Activated CD4-positive, alpha-beta memory T cell treated with anti-CD3 and anti-CD28 coated beads, Interleukin-2, amount 10 ng/mL, durations not matched to agents 7 days and 5 days (primary cell): ENCODE measurements around the gene UBA3. TPM values are rescaled to one million over a fixed set of nuclear protein-coding genes. Genes with fewer than 3 reads are reported as not detected.

ENCODE experiments used
- CTCF ChIA-PET: fragments of 350-600 bp; sonication (Branson Sonifier 250); formaldehyde crosslinking; loops from one replicate; lab custom pipeline; 2021; ENCODE audit warnings: antibody characterized with exemption, inconsistent platforms; lab: Charles Lee
- POLR2A ChIA-PET: fragments of 350-600 bp; sonication (Branson Sonifier 250); formaldehyde crosslinking; loops from one replicate; lab custom pipeline; 2021; ENCODE audit warnings: antibody characterized with exemption; lab: Charles Lee
- DNase-seq: peaks from one replicate; pipeline ENCODE4 v3.0.0-alpha.2; 2020
- H3K27ac Mint-ChIP-seq: one replicate; pipeline ENCODE4 v1.8.0; 2021; ENCODE audit warnings: mild to moderate bottlenecking, mixed read lengths
- H3K27me3 Mint-ChIP-seq: one replicate; pipeline ENCODE4 v1.8.0; 2021; ENCODE audit warnings: mixed read lengths
- H3K36me3 Mint-ChIP-seq: one replicate; pipeline ENCODE4 v1.8.0; 2021; ENCODE audit warnings: low read depth, mixed read lengths
- H3K4me1 Mint-ChIP-seq: one replicate; pipeline ENCODE4 v1.8.0; 2021; ENCODE audit warnings: mixed read lengths
- H3K4me3 Mint-ChIP-seq: one replicate; pipeline ENCODE4 v1.8.0; 2021; ENCODE audit warnings: mild to moderate bottlenecking, mixed read lengths
- H3K9me3 Mint-ChIP-seq: one replicate; pipeline ENCODE4 v1.8.0; 2021; ENCODE audit warnings: mixed read lengths
- total RNA-seq, 2 experiments: library from RNA; stranded (reverse); gene quantifications; one replicate each; pipeline ENCODE4 v1.2.3, GENCODE V29; 2021

The UBA3 gene
- total RNA-seq, 2 experiments from 2014 or later, result 93.1 to 96.9 TPM

GRCh38 chr3:69020424-69020823, 59.7 kb downstream of the UBA3 start:
- Mint-ChIP-seq H3K36me3 (peaks cover 25% of the 10 kb centered on the region), H3K27me3 (no peaks in the 10 kb centered on the region), H3K4me1 (peaks cover 14% of the 10 kb centered on the region), H3K4me3 (no peak overlapping the region), H3K27ac (no peak overlapping the region), H3K9me3 (no peaks in the 10 kb centered on the region)
- CTCF ChIA-PET, result interaction anchor here (1.0 to 1.6 kb wide), 4 partner anchors 9 to 1365 kb away, joined by 3 to 5 read pairs (median 4); no protein-coding TSS in a partner anchor
- DNase-seq, result no peak
- POLR2A ChIA-PET, result no interaction called here

- Mint-ChIP-seq H3K4me1 (peaks cover 36% of the 10 kb centered on the region), H3K27ac (no peak overlapping the region), H3K36me3 (peaks cover 17% of the 10 kb centered on the region), H3K9me3 (no peaks in the 10 kb centered on the region), H3K4me3 (no peak overlapping the region), H3K27me3 (no peaks in the 10 kb centered on the region)
- ChIA-PET CTCF (no interaction called here), POLR2A (interaction anchor here (1.4 kb wide), 1 partner anchor 34 kb away, joined by 6 read pairs; no protein-coding TSS in a partner anchor)
- DNase-seq, result no peak
Measured at GRCh38 chr3:69016901-69017300, 63.3 kb downstream of the UBA3 start.

GRCh38 chr3:69016102-69016501, 64.1 kb downstream of the UBA3 start:
- H3K27me3 Mint-ChIP-seq, result no peaks in the 10 kb centered on the region
- H3K36me3 Mint-ChIP-seq, result peaks cover 18% of the 10 kb centered on the region
- ChIA-PET POLR2A (no interaction called here), CTCF (no interaction called here)
- no peaks in the 10 kb centered on the region for H3K9me3 Mint-ChIP-seq
- no peak for DNase-seq
- H3K27ac Mint-ChIP-seq, result no peak overlapping the region
- no peak overlapping the region for H3K4me3 Mint-ChIP-seq
- peaks cover 40% of the 10 kb centered on the region for H3K4me1 Mint-ChIP-seq

GRCh38 chr3:69014022-69014580, 66.1 kb downstream of the UBA3 start:
- no peak for DNase-seq
- ChIA-PET POLR2A (interaction anchor here (0.7 to 3.6 kb wide), 18 partner anchors 11 to 1358 kb away, joined by 3 to 31 read pairs (median 4); partner anchors contain the start of genes ARL6IP5, TMF1 and UBA3), CTCF (interaction anchor here (0.9 to 2.1 kb wide), 10 partner anchors 10 to 106 kb away, joined by 3 to 8 read pairs (median 6); partner anchors contain the start of gene ARL6IP5)
- Mint-ChIP-seq H3K4me3 (peak overlapping the region; percentile 79), H3K9me3 (no peaks in the 10 kb centered on the region), H3K27ac (peak overlapping the region; percentile 66), H3K36me3 (peaks cover 23% of the 10 kb centered on the region), H3K4me1 (peaks cover 41% of the 10 kb centered on the region), H3K27me3 (no peaks in the 10 kb centered on the region)

- Mint-ChIP-seq H3K27ac (peak within 1 kb of the TSS; percentile 76), H3K36me3 (peaks cover 25% of the 10 kb centered on the region), H3K27me3 (no peaks in the 10 kb centered on the region), H3K4me3 (peak within 1 kb of the TSS; percentile 83), H3K4me1 (peaks cover 41% of the 10 kb centered on the region), H3K9me3 (no peaks in the 10 kb centered on the region)
- POLR2A ChIA-PET, result interaction anchor here (0.7 to 3.6 kb wide), 17 partner anchors 10 to 1358 kb away, joined by 3 to 31 read pairs (median 4); partner anchors contain the start of genes ARL6IP5, TMF1 and UBA3
- CTCF ChIA-PET, result interaction anchor here (0.9 to 2.1 kb wide), 10 partner anchors 11 to 107 kb away, joined by 3 to 8 read pairs (median 6); partner anchors contain the start of gene ARL6IP5
- peak; percentile 85 for DNase-seq
Measured at GRCh38 chr3:69013253-69014021, 66.7 kb downstream of the UBA3 start, which contains the start of gene EOGT. TSS of gene EOGT (minus strand) at chr3:69013684. CDS start at chr3:69009846, 3,838 bp downstream.

- no peaks in the 10 kb centered on the region for H3K27me3 Mint-ChIP-seq
- CTCF ChIA-PET, result interaction anchor here (1.0 to 2.1 kb wide), 8 partner anchors 13 to 108 kb away, joined by 3 to 8 read pairs (median 5); no protein-coding TSS in a partner anchor
Measured at GRCh38 chr3:69012800-69013252, 67.3 kb downstream of the UBA3 start.

GRCh38 chr3:69012100-69012799, 67.9 kb downstream of the UBA3 start:
- Mint-ChIP-seq H3K27me3 (no peaks in the 10 kb centered on the region), H3K9me3 (no peaks in the 10 kb centered on the region), H3K27ac (peak overlapping the region; percentile 76), H3K36me3 (peaks cover 23% of the 10 kb centered on the region), H3K4me3 (peak overlapping the region; percentile 83), H3K4me1 (peaks cover 41% of the 10 kb centered on the region)
- POLR2A ChIA-PET, result interaction anchor here (1.7 to 3.6 kb wide), 4 partner anchors 9 to 79 kb away, joined by 7 to 31 read pairs (median 21); partner anchors contain the start of genes ARL6IP5 and TMF1
- no peak for DNase-seq
- CTCF ChIA-PET, result interaction anchor here (1.0 to 2.1 kb wide), 3 partner anchors 8 to 171 kb away, joined by 3 to 8 read pairs (median 4); no protein-coding TSS in a partner anchor

More at GRCh38 chr3:69012800-69013252, 67.3 kb downstream of the UBA3 start:
- H3K27ac Mint-ChIP-seq, result peak overlapping the region; percentile 76
- H3K9me3 Mint-ChIP-seq, result no peaks in the 10 kb centered on the region
- peaks cover 27% of the 10 kb centered on the region for H3K36me3 Mint-ChIP-seq
- no peak for DNase-seq
- peaks cover 41% of the 10 kb centered on the region for H3K4me1 Mint-ChIP-seq
- H3K4me3 Mint-ChIP-seq, result peak overlapping the region; percentile 83
- POLR2A ChIA-PET, result interaction anchor here (0.9 to 3.6 kb wide), 9 partner anchors 10 to 1357 kb away, joined by 3 to 31 read pairs (median 5); partner anchors contain the start of genes ARL6IP5 and TMF1

- Mint-ChIP-seq H3K27me3 (no peaks in the 10 kb centered on the region), H3K4me3 (no peak overlapping the region), H3K9me3 (no peaks in the 10 kb centered on the region), H3K36me3 (peaks cover 24% of the 10 kb centered on the region), H3K27ac (no peak overlapping the region), H3K4me1 (peaks cover 38% of the 10 kb centered on the region)
- POLR2A ChIA-PET, result interaction anchor here (3.6 kb wide), 1 partner anchor 40 kb away, joined by 31 read pairs; the partner anchor contains the start of gene TMF1
- CTCF ChIA-PET, result interaction anchor here (0.6 to 1.3 kb wide), 4 partner anchors 9 to 172 kb away, joined by 3 to 4 read pairs (median 4); no protein-coding TSS in a partner anchor
- DNase-seq, result no peak
Measured at GRCh38 chr3:69011096-69011730, 69.0 kb downstream of the UBA3 start.

- Mint-ChIP-seq H3K36me3 (peaks cover 37% of the 10 kb centered on the region), H3K27ac (no peak overlapping the region), H3K4me1 (peaks cover 27% of the 10 kb centered on the region), H3K9me3 (no peaks in the 10 kb centered on the region), H3K27me3 (no peaks in the 10 kb centered on the region), H3K4me3 (no peak overlapping the region)
- ChIA-PET CTCF (interaction anchor here (0.7 to 0.8 kb wide), 2 partner anchors 112 to 432 kb away, joined by 3 read pairs; partner anchors contain the start of gene LMOD3), POLR2A (interaction anchor here (1.1 kb wide), 1 partner anchor 190 kb away, joined by 4 read pairs; no protein-coding TSS in a partner anchor)
- DNase-seq, result no peak
Measured at GRCh38 chr3:69009559-69010410, 70.4 kb downstream of the UBA3 start.

- H3K4me3 Mint-ChIP-seq, result no peak overlapping the region
- no peaks in the 10 kb centered on the region for H3K27me3 Mint-ChIP-seq
- H3K9me3 Mint-ChIP-seq, result no peaks in the 10 kb centered on the region
- peaks cover 42% of the 10 kb centered on the region for H3K36me3 Mint-ChIP-seq
- peaks cover 21% of the 10 kb centered on the region for H3K4me1 Mint-ChIP-seq
- H3K27ac Mint-ChIP-seq, result no peak overlapping the region
- CTCF ChIA-PET, result interaction anchor here (0.8 kb wide), 1 partner anchor 113 kb away, joined by 3 read pairs; the partner anchor contains the start of gene LMOD3
- POLR2A ChIA-PET, result interaction anchor here (1.1 kb wide), 1 partner anchor 191 kb away, joined by 4 read pairs; no protein-coding TSS in a partner anchor
- DNase-seq, result no peak
Measured at GRCh38 chr3:69008980-69009379, 71.2 kb downstream of the UBA3 start.
